GM19328 (cell line): ENCODE data around the gene ZFAND3.
"Not testable (repeated sequence)": the region's sequence is repeated elsewhere in the genome, so short reads cannot be mapped to it uniquely, and the experiment has no call there.

Experiments
- ATAC-seq: cut with Tn5 transposase; IDR thresholded peaks from one replicate; pipeline ENCODE4 v1.9.1; 2021; ENCODE audit warnings: mild to moderate bottlenecking, moderate library complexity; ENCODE audit not compliant: unreplicated experiment

ZFAND3 gene

GRCh38 chr6:37930288-37930971, 110.9 kb downstream of the ZFAND3 start:
- ATAC-seq: no peak

GRCh38 chr6:37931066-37931465, 111.5 kb downstream of the ZFAND3 start:
- ATAC-seq: no peak

GRCh38 chr6:37934276-37934675, 114.7 kb downstream of the ZFAND3 start:
- no peak for ATAC-seq

- ATAC-seq: no peak
These were observed 116.6 kb downstream of the ZFAND3 start for GRCh38 chr6:37936150-37936549.

- no peak for ATAC-seq
These were observed 117.4 kb downstream of the ZFAND3 start for GRCh38 chr6:37936906-37937305.

GRCh38 chr6:37938909-37939308, 119.4 kb downstream of the ZFAND3 start:
- no peak for ATAC-seq

GRCh38 chr6:37940074-37940847, 120.7 kb downstream of the ZFAND3 start:
- no peak for ATAC-seq

GRCh38 chr6:37941871-37942270, 122.3 kb downstream of the ZFAND3 start:
- ATAC-seq: no peak

- no peak for ATAC-seq
These were observed 123.3 kb downstream of the ZFAND3 start for GRCh38 chr6:37942606-37943376.

GRCh38 chr6:37943436-37944058, 124.0 kb downstream of the ZFAND3 start:
- ATAC-seq: no peak

GRCh38 chr6:37946057-37946456, 126.5 kb downstream of the ZFAND3 start:
- no peak for ATAC-seq

GRCh38 chr6:37947468-37947867, 127.9 kb downstream of the ZFAND3 start:
- ATAC-seq: no peak

- not testable (repeated sequence) for ATAC-seq
These were observed 129.1 kb downstream of the ZFAND3 start for GRCh38 chr6:37948584-37948983.

- no peak for ATAC-seq
These were observed 132.5 kb downstream of the ZFAND3 start for GRCh38 chr6:37952027-37952426.

GRCh38 chr6:37954791-37955190, 135.3 kb downstream of the ZFAND3 start:
- ATAC-seq: no peak

GRCh38 chr6:37956711-37957275, 137.3 kb downstream of the ZFAND3 start:
- no peak for ATAC-seq

GRCh38 chr6:37959061-37959460, 139.5 kb downstream of the ZFAND3 start:
- no peak for ATAC-seq

GRCh38 chr6:37960139-37960935, 140.8 kb downstream of the ZFAND3 start:
- no peak for ATAC-seq

- ATAC-seq: not testable (repeated sequence)
These were observed 143.1 kb downstream of the ZFAND3 start for GRCh38 chr6:37962481-37963080.
